Measurements from ENCODE around the gene ZMYND12. TPM values are rescaled to one million over a fixed set of nuclear protein-coding genes. Genes with fewer than 3 reads are reported as not detected.

The ZMYND12 gene
- polyA plus RNA-seq, 3 donors = 0.76 to 1.3 (median 1.2) TPM

DNA sequence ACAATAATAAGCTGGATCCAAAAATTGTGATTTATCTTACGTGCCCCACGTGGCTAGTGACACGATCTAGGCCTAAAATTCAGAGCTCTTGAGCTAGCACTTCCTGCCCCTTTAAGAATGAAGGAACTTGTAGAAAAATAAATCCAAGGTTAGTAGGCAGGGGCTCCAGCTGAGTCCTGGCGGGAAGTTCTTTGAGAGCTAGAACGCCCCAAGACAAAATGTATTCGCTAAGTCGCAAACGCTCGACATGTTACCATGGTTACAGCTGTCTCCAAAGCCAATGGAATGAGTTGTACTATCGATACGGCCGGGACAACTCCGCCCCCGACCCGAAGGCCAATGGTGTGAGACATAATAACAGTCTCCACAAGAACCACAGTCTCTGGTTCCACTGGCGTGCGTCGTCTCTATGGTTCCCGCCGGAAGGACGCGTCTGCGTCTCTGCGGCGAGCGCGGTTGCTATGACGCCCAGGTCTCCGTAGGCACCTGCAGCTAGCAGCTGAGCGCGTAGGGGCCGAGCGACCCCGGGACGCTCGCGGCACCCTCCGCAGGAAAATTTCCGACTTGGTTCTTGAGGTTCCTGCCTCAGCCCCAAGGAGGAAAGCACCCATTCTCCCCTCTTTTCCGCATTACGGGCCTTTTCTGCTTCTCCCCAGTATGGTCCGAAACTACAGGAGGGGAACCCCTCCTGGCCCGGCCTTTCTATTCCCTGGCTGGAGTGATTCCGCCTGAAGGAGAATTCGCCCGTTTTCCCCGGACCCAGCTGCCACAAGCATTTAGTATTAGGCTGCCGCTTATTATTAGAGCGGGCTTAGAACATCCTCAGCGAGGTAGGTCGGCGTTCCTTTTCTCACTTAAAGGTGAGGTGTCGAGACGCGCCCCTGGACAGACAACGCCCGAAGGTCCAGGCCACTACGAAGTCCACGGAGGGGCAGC, 7.3 kb upstream of the ZMYND12 start, which contains the start of gene CCDC30:
Gene CCDC30 (plus strand): TSS at position 459 of the 936 bp plus-strand sequence. CDS start 17,266 bp downstream, outside the sequence.
- no peak within 1 kb of the TSS for H3K9ac ChIP-seq (ENCODE audit: insufficient read depth, low read length, poor library complexity, severe bottlenecking)
- Mint-ChIP-seq H3K4me1 (peaks cover 28% of the 10 kb centered on the region), H3K27me3 (ENCODE audit: low read depth in 3 of 3) (peaks cover 0 to 2% (median 1%) of the 10 kb centered on the region in 3 donors), H3K4me3 (peak within 1 kb of the TSS; percentile 83 to 91), H3K36me3 (peaks cover 35 to 41% of the 10 kb centered on the region in 2 donors), H3K9me3 (no peaks in the 10 kb centered on the region), H3K27ac (peak within 1 kb of the TSS in 6 of 7 donors; percentile 68 to 85 (median 82))
- H3K36me3 ChIP-seq (replicated peaks in 1 of 2; ENCODE audit: control insufficient read depth in 1 of 2, insufficient read depth in 2 of 2, low read length in 2 of 2) = peaks cover 25 to 36% of the 10 kb centered on the region in 2 donors
- peaks cover 16 to 18% of the 10 kb centered on the region in 2 donors for H3K4me1 ChIP-seq (ENCODE audit: control insufficient read depth in 1 of 2, insufficient read depth in 2 of 2, low read length in 2 of 2)
- intact Hi-C loops (cut with micrococcal nuclease) = loop anchor here (10.0 kb wide), 2 partner anchors 128 to 302 kb away; partner anchors contain the start of genes C1orf50 (in 1 of the 2), FOXJ3 (in 1 of the 2) and P3H1 (in 1 of the 2)
- H3K4me3 ChIP-seq (replicated peaks in 1 of 3; ENCODE audit: low read depth in 2 of 3, low read length in 3 of 3) = peak within 1 kb of the TSS; percentile 37 to 73 (median 68)
- H3K79me2 ChIP-seq (ENCODE audit: insufficient read depth, low read length) = peaks cover 7% of the 10 kb centered on the region
- H3K9me3 ChIP-seq (replicated peaks in 1 of 2; ENCODE audit: control insufficient read depth in 1 of 2, insufficient read depth in 1 of 2, low read length in 2 of 2) = no peaks in the 10 kb centered on the region
- peak within 1 kb of the TSS; percentile 69 for H2AFZ ChIP-seq (ENCODE audit: insufficient read depth, low read depth, low read length, poor library complexity, severe bottlenecking)
- H3K27ac ChIP-seq (ENCODE audit: low read depth in 1 of 2, low read length in 2 of 2) = peak within 1 kb of the TSS; percentile 20 to 34
- H3K27me3 ChIP-seq (ENCODE audit: control insufficient read depth in 2 of 2, insufficient read depth in 2 of 2, low read length in 2 of 2) = no peaks in the 10 kb centered on the region
- DNase-seq = peak; percentile 89 to 95 (median 94)
- 1% methylated on average over 57 of the region's 59 CpGs for WGBS (ENCODE audit: insufficient coverage)
- H3K4me2 ChIP-seq (replicated peaks; ENCODE audit: extremely low read depth, low read length, poor library complexity, severe bottlenecking) = peak within 1 kb of the TSS; percentile 78
- no peak for TF ChIP-seq CTCF (IDR thresholded peaks at IDR 0.05)
- H4K20me1 ChIP-seq (ENCODE audit: insufficient read depth, low read length) = no peaks in the 10 kb centered on the region

GRCh38 chr1:42461196-42461595, 5.4 kb upstream of the ZMYND12 start:
- WGBS (ENCODE audit: insufficient coverage) = no CpG with 5 or more reads among the region's 2 CpGs
- H3K27me3 Mint-ChIP-seq (ENCODE audit: low read depth in 3 of 3) = peaks cover 0 to 2% (median 0%) of the 10 kb centered on the region in 3 donors
- Histone ChIP-seq H3K4me1 (ENCODE audit: control insufficient read depth in 1 of 2, insufficient read depth in 2 of 2, low read length in 2 of 2) (peaks cover 23 to 31% of the 10 kb centered on the region in 2 donors), H3K27me3 (ENCODE audit: control insufficient read depth in 2 of 2, insufficient read depth in 2 of 2, low read length in 2 of 2) (no peaks in the 10 kb centered on the region), H3K27ac (ENCODE audit: low read depth in 1 of 2, low read length in 2 of 2) (no peak overlapping the region), H3K36me3 (replicated peaks in 1 of 2; ENCODE audit: control insufficient read depth in 1 of 2, insufficient read depth in 2 of 2, low read length in 2 of 2) (peaks cover 25 to 41% of the 10 kb centered on the region in 2 donors), H4K20me1 (ENCODE audit: insufficient read depth, low read length) (no peaks in the 10 kb centered on the region), H3K79me2 (ENCODE audit: insufficient read depth, low read length) (peaks cover 24% of the 10 kb centered on the region), H3K4me3 (replicated peaks in 1 of 3; ENCODE audit: low read depth in 2 of 3, low read length in 3 of 3) (no peak overlapping the region), H3K4me2 (replicated peaks; ENCODE audit: extremely low read depth, low read length, poor library complexity, severe bottlenecking) (no peak overlapping the region), H3K9ac (ENCODE audit: insufficient read depth, low read length, poor library complexity, severe bottlenecking) (no peak overlapping the region), H3K9me3 (replicated peaks in 1 of 2; ENCODE audit: control insufficient read depth in 1 of 2, insufficient read depth in 1 of 2, low read length in 2 of 2) (no peaks in the 10 kb centered on the region), H2AFZ (ENCODE audit: insufficient read depth, low read depth, low read length, poor library complexity, severe bottlenecking) (no peak overlapping the region)
- no peak for DNase-seq
- intact Hi-C loops (cut with micrococcal nuclease) = loop anchor here (10.0 kb wide), 2 partner anchors 126 to 304 kb away; partner anchors contain the start of genes C1orf50 (in 1 of the 2), FOXJ3 (in 1 of the 2) and P3H1 (in 1 of the 2)
- H3K4me3 Mint-ChIP-seq = no peak overlapping the region
- peaks cover 41 to 51% of the 10 kb centered on the region in 2 donors for H3K36me3 Mint-ChIP-seq
- H3K9me3 Mint-ChIP-seq = no peaks in the 10 kb centered on the region
- no peak overlapping the region for H3K27ac Mint-ChIP-seq
- H3K4me1 Mint-ChIP-seq = peaks cover 38% of the 10 kb centered on the region
- TF ChIP-seq CTCF (IDR thresholded peaks at IDR 0.05) = no peak
